ENCODE results near the gene GLB1L2.

DNA sequence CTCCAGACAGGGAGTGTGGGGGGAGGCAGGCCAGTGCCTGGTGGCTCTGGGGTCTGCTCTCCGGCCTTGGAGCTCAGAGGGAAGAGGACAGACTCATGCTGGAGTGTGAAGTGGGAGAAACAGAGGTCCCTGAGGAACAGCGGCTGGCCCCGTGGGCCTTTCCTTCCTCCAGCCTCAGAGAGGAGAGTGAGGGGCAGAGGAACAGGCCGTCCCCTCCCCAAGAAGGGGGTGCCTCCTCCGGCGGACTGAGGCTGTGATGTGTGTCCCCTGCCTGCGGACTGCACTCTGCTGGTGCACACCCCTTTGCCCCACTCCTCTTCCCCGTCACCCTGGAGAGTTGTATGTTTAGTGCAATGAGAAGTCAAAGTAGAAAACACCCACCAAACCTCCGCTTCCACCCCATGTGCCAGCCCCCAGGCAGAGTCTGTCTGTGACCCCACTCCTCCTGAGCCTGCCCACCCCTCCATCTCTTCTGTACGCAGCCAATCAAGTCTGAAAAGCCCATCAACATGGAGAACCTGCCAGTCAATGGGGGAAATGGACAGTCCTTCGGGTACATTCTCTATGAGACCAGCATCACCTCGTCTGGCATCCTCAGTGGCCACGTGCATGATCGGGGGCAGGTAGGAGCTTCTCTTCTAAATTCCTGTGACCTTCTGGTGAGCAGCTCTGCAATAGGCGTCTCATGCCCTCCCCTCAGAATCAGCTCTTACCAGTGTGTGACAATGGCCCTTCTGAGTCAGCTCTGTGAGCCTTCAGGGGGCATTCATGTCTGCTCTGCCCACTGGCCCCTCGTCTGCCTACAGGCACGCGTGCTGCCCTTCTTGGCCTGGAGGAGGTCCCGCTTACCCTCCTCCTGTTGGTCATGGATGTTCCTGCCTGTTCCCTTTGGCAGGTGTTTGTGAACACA lies 39.0 kb downstream of the GLB1L2 start:
- no peak for TF ChIP-seq EZH2 (IDR thresholded peaks at IDR 0.05)
- no peak for TF ChIP-seq POLR2AphosphoS5 (IDR thresholded peaks at IDR 0.05; ENCODE audit: borderline replicate concordance, low read depth, low read length)

Data from SK-N-MC (cell line).